HepG2 (cell line): ENCODE data around the gene GRIN3B. TPM values are rescaled to one million over a fixed set of nuclear protein-coding genes. Genes with fewer than 3 reads are reported as not detected.

Experiments used
- ARID2 ChIP-seq: sonication (generic); formaldehyde crosslinking; IDR thresholded peaks from 2 replicates; pipeline ENCODE4 v1.8.1; 2022; ENCODE audit warnings: mild to moderate bottlenecking, missing genetic modification reagents, borderline replicate concordance
- CAMTA2 ChIP-seq: sonication (generic); formaldehyde crosslinking; IDR thresholded peaks from 2 replicates; pipeline ENCODE4 v1.4.0; 2020; ENCODE audit warnings: mild to moderate bottlenecking, missing genetic modification reagents, borderline replicate concordance
- CBX2 ChIP-seq, 2 experiments: fragments of 200-600 bp in 1 of 2; sonication (generic); formaldehyde crosslinking in 1 of 2; IDR thresholded peaks; 2 replicates each; pipeline versions ENCODE4 v1.7.0 to v1.8.1; 2018 to 2022; ENCODE audit warnings: low read depth in 2 of 2, low read length in 1 of 2, mild to moderate bottlenecking in 1 of 2, missing genetic modification reagents in 1 of 2
- GABPB1 ChIP-seq: IDR thresholded peaks from 2 replicates; pipeline ENCODE4 v1.6.1; 2016; ENCODE audit warnings: mild to moderate bottlenecking, missing genetic modification reagents, moderate library complexity, missing compliant biosample characterization
- GPN1 ChIP-seq: sonication (generic); formaldehyde crosslinking; IDR thresholded peaks from 2 replicates; pipeline ENCODE4 v1.5.1; 2020; ENCODE audit warnings: missing genetic modification reagents, borderline replicate concordance
- HHEX ChIP-seq: IDR thresholded peaks from 2 replicates; pipeline ENCODE4 v1.6.1; 2016; ENCODE audit warnings: control low read depth
- HMG20B ChIP-seq: conservative IDR thresholded peaks from 2 replicates; pipeline ENCODE4 v1.6.1; 2016; ENCODE audit warnings: missing genetic modification reagents, missing compliant biosample characterization
- PHF20 ChIP-seq: sonication (generic); formaldehyde crosslinking; IDR thresholded peaks from 2 replicates; pipeline ENCODE4 v1.5.0; 2020; ENCODE audit warnings: mild to moderate bottlenecking, missing genetic modification reagents
- SAP130 ChIP-seq: IDR thresholded peaks from 2 replicates; pipeline ENCODE4 v1.6.1; 2016; ENCODE audit warnings: low read depth
- TEAD2 ChIP-seq: sonication (generic); formaldehyde crosslinking; IDR thresholded peaks from 2 replicates; pipeline ENCODE4 v1.9.0; 2021; ENCODE audit warnings: missing genetic modification reagents
- ZBTB7B ChIP-seq: sonication (generic); formaldehyde crosslinking; IDR thresholded peaks from 2 replicates; pipeline ENCODE4 v1.4.0; 2020; ENCODE audit warnings: missing genetic modification reagents
- ZNF282 ChIP-seq: fragments of 450-650 bp; IDR thresholded peaks from 2 replicates; pipeline ENCODE4 v1.6.1; 2018; ENCODE audit not compliant: partially characterized antibody
- ZNF354B ChIP-seq: sonication (generic); formaldehyde crosslinking; IDR thresholded peaks from 2 replicates; pipeline ENCODE4 v1.8.0; 2022; ENCODE audit warnings: mild to moderate bottlenecking, missing genetic modification reagents
- ZNF501 ChIP-seq: sonication (generic); formaldehyde crosslinking; IDR thresholded peaks from 2 replicates; pipeline ENCODE4 v1.5.1; 2020; ENCODE audit warnings: mild to moderate bottlenecking, moderate library complexity, missing genetic modification reagents
- polyA plus RNA-seq, 8 experiments: library from polyadenylated mRNA; depleted of rRNA in 3 of 8; stranded (reverse) in 7 of 8; unstranded in 1 of 8; fragments of >200 nt; fragmentation: Illumina TruSeq in 4 of 8; extraction: Trizol in 4 of 8; gene quantifications; 2 replicates each; pipeline versions ENCODE4 v1.2.1 to v1.2.3, GENCODE V29; 2011 to 2016; ENCODE audit warnings: low read depth in 4 of 8, missing spikeins in 1 of 8, mixed read lengths in 1 of 8; ENCODE audit not compliant: insufficient read depth in 1 of 8
- total RNA-seq, 5 experiments: library from RNA; depleted of rRNA; stranded (reverse); fragments of >200 nt; fragmentation: Illumina TruSeq; extraction: Trizol; gene quantifications; 2 replicates each; pipeline ENCODE4 v1.2.3, GENCODE V29; 2016; ENCODE audit warnings: low read depth in 1 of 5
- TF ChIP-seq, protein P1 (sequence below): IDR thresholded peaks from 2 replicates; pipeline ENCODE4 v1.6.1; 2016; ENCODE audit warnings: missing genetic modification reagents, missing compliant biosample characterization
- TF ChIP-seq, protein P2 (sequence below): IDR thresholded peaks from 2 replicates; pipeline ENCODE4 v1.6.1; 2016; ENCODE audit warnings: mild to moderate bottlenecking
- TF ChIP-seq, protein P3 (sequence below): sonication (generic); formaldehyde crosslinking; IDR thresholded peaks from 2 replicates; pipeline ENCODE4 v1.4.0; 2020; ENCODE audit warnings: missing genetic modification reagents
- TF ChIP-seq, protein P4 (sequence below): sonication (generic); formaldehyde crosslinking; conservative IDR thresholded peaks from 2 replicates; pipeline ENCODE4 v1.4.0; 2020; ENCODE audit warnings: mild to moderate bottlenecking, missing genetic modification reagents, moderate library complexity
- TF ChIP-seq, protein P5 (sequence below): sonication (generic); formaldehyde crosslinking; IDR thresholded peaks from 2 replicates; pipeline ENCODE4 v1.4.0; 2020; ENCODE audit warnings: missing genetic modification reagents

GRIN3B gene
- total and polyA plus RNA-seq, 2 of the 13 experiments (the other 11 are each of a cell fraction or from before 2014, with no cell fraction given) = 0.07 to 0.20 TPM

DNA sequence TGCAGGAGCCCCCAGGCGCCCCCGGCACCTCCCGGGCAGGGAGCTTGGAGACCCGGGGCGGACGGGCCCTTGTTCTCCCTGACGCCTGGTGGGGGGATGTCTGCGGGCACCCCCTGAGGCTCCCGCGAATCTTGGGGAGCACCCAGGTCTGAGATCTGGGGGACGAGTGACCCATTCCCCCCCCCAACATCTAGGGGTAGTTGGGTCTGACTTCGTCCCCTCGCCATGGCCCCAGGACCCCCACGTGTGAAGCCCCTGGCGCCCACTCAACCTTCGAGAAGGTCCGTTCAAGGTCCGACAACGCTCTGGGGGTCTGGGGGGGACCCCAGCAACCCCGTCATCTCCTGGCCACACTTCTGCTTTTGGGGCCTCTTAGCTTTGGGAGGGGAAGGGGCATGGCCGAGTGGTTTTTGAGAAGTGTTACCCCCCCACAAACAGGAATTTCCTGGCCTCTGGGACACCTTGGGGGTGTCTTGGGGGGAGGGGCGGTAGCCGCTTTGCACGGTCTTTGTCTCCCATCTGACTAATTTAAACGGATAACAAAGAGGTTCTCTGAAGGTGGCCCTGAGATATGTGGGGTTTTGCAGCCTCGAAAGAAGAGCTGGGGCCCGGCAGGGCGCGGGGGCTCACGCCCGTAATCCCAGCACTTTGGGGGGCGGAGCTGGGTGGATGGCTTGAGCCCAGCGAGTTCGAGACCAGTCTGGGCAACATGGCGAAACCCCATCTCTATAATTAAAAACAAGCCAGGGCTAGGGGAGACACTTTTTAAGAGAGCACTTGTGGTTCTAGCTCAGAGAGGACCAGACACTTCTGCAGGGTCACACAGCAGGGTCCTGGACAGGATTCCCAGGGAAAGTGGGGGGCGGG is 26.8 kb downstream of the GRIN3B start (continued):
- TF ChIP-seq ZNF282 = no peak
- TF ChIP-seq, protein P1, sequence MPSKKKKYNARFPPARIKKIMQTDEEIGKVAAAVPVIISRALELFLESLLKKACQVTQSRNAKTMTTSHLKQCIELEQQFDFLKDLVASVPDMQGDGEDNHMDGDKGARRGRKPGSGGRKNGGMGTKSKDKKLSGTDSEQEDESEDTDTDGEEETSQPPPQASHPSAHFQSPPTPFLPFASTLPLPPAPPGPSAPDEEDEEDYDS (CRISPR knock-in tag) = no peak
- TF ChIP-seq, protein P2, sequence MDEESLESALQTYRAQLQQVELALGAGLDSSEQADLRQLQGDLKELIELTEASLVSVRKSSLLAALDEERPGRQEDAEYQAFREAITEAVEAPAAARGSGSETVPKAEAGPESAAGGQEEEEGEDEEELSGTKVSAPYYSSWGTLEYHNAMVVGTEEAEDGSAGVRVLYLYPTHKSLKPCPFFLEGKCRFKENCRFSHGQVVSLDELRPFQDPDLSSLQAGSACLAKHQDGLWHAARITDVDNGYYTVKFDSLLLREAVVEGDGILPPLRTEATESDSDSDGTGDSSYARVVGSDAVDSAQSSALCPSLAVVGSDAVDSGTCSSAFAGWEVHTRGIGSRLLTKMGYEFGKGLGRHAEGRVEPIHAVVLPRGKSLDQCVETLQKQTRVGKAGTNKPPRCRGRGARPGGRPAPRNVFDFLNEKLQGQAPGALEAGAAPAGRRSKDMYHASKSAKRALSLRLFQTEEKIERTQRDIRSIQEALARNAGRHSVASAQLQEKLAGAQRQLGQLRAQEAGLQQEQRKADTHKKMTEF (CRISPR knock-in tag) = 0 out of 2 replicates have a peak, but pooled peaks have one; percentile 44
- TF ChIP-seq ZNF354B = peak; percentile 64; the same call in 1 of the 2 replicates
- TF ChIP-seq, protein P3, sequence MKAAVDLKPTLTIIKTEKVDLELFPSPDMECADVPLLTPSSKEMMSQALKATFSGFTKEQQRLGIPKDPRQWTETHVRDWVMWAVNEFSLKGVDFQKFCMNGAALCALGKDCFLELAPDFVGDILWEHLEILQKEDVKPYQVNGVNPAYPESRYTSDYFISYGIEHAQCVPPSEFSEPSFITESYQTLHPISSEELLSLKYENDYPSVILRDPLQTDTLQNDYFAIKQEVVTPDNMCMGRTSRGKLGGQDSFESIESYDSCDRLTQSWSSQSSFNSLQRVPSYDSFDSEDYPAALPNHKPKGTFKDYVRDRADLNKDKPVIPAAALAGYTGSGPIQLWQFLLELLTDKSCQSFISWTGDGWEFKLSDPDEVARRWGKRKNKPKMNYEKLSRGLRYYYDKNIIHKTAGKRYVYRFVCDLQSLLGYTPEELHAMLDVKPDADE = 0 out of 2 replicates have a peak, but pooled peaks have one; percentile 20
- TF ChIP-seq ARID2 (CRISPR knock-in tag) = 0 out of 2 replicates have a peak, but pooled peaks have one; percentile 22
- no peak for TF ChIP-seq CBX2 (IDR thresholded peaks at IDR 0.05; ENCODE audit: low read depth, low read length)
- no peak for TF ChIP-seq CBX2 (CRISPR knock-in tag; IDR thresholded peaks at IDR 0.05; ENCODE audit: low read depth)
- TF ChIP-seq SAP130 (CRISPR knock-in tag) = no peak
- no peak for TF ChIP-seq TEAD2
- TF ChIP-seq ZBTB7B (CRISPR knock-in tag) = peak; percentile 42; the same call in 1 of the 2 replicates
- 0 out of 2 replicates have a peak, but pooled peaks have one; percentile 41 for TF ChIP-seq CAMTA2
- TF ChIP-seq HMG20B = 0 out of 2 replicates have a peak, but pooled peaks have one; percentile 17
- TF ChIP-seq GABPB1 (CRISPR knock-in tag) = no peak
- no peak for TF ChIP-seq GPN1 (CRISPR knock-in tag)
- TF ChIP-seq, protein P4, sequence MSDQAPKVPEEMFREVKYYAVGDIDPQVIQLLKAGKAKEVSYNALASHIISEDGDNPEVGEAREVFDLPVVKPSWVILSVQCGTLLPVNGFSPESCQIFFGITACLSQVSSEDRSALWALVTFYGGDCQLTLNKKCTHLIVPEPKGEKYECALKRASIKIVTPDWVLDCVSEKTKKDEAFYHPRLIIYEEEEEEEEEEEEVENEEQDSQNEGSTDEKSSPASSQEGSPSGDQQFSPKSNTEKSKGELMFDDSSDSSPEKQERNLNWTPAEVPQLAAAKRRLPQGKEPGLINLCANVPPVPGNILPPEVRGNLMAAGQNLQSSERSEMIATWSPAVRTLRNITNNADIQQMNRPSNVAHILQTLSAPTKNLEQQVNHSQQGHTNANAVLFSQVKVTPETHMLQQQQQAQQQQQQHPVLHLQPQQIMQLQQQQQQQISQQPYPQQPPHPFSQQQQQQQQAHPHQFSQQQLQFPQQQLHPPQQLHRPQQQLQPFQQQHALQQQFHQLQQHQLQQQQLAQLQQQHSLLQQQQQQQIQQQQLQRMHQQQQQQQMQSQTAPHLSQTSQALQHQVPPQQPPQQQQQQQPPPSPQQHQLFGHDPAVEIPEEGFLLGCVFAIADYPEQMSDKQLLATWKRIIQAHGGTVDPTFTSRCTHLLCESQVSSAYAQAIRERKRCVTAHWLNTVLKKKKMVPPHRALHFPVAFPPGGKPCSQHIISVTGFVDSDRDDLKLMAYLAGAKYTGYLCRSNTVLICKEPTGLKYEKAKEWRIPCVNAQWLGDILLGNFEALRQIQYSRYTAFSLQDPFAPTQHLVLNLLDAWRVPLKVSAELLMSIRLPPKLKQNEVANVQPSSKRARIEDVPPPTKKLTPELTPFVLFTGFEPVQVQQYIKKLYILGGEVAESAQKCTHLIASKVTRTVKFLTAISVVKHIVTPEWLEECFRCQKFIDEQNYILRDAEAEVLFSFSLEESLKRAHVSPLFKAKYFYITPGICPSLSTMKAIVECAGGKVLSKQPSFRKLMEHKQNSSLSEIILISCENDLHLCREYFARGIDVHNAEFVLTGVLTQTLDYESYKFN = no peak
- TF ChIP-seq PHF20 = no peak
- TF ChIP-seq ZNF501 (CRISPR knock-in tag) = no peak
- no peak for TF ChIP-seq HHEX (CRISPR knock-in tag)
- TF ChIP-seq, protein P5, sequence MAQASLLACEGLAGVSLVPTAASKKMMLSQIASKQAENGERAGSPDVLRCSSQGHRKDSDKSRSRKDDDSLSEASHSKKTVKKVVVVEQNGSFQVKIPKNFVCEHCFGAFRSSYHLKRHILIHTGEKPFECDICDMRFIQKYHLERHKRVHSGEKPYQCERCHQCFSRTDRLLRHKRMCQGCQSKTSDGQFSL (CRISPR knock-in tag) = peak; percentile 82
